Trophoblast cell (in vitro differentiated cells and primary cell): ENCODE measurements around the gene ANKRD28.

ENCODE experiments used
- DNase-seq, 2 donors: peaks; one replicate each; pipeline ENCODE4 v3.0.0-alpha.2; 2016
- H2AFZ ChIP-seq: 2 replicates; pipeline ENCODE4 v1.6.1; 2013; ENCODE audit warnings: low read length, moderate library complexity, mild to moderate bottlenecking; ENCODE audit not compliant: insufficient read depth, poor library complexity
- H2AK5ac ChIP-seq: 2 replicates; pipeline ENCODE4 v1.6.1; 2013; ENCODE audit warnings: mild to moderate bottlenecking, low read length
- H2BK120ac ChIP-seq: 2 replicates; pipeline ENCODE4 v1.6.1; 2013; ENCODE audit warnings: low read length, mild to moderate bottlenecking, moderate library complexity; ENCODE audit not compliant: insufficient read depth, poor library complexity
- H2BK12ac ChIP-seq: 2 replicates; pipeline ENCODE4 v1.6.1; 2013; ENCODE audit warnings: mild to moderate bottlenecking, low read length, moderate library complexity
- H2BK5ac ChIP-seq: 2 replicates; pipeline ENCODE4 v1.6.1; 2013; ENCODE audit warnings: low read length, low read depth, moderate library complexity, mild to moderate bottlenecking; ENCODE audit not compliant: poor library complexity
- H3K14ac ChIP-seq: 2 replicates; pipeline ENCODE4 v1.6.1; 2013; ENCODE audit warnings: mild to moderate bottlenecking, low read length
- H3K18ac ChIP-seq: 2 replicates; pipeline ENCODE4 v1.6.1; 2013; ENCODE audit warnings: mild to moderate bottlenecking, low read length
- H3K23ac ChIP-seq: 2 replicates; pipeline ENCODE4 v1.6.1; 2013; ENCODE audit warnings: low read length
- H3K27ac ChIP-seq: 2 replicates; pipeline ENCODE4 v1.5.1; 2013; ENCODE audit warnings: low read depth, mild to moderate bottlenecking, inconsistent platforms, low read length, moderate library complexity
- H3K27me3 ChIP-seq: 2 replicates; pipeline ENCODE4 v1.6.1; 2013; ENCODE audit warnings: inconsistent platforms, mild to moderate bottlenecking, low read length, moderate library complexity; ENCODE audit not compliant: insufficient read depth
- H3K36me3 ChIP-seq, 2 experiments: 1 replicate in 1 of 2; 2 replicates in 1 of 2; pipeline ENCODE4 v1.6.1; 2013; ENCODE audit warnings: low read length in 2 of 2, mild to moderate bottlenecking in 2 of 2, moderate library complexity in 1 of 2; ENCODE audit not compliant: insufficient read depth in 2 of 2, control insufficient read depth in 1 of 2
- H3K4ac ChIP-seq: 2 replicates; pipeline ENCODE4 v1.6.1; 2013; ENCODE audit warnings: low read depth, mild to moderate bottlenecking, low read length, moderate library complexity
- H3K4me1 ChIP-seq, 2 experiments: 1 replicate in 1 of 2; 2 replicates in 1 of 2; pipeline ENCODE4 v1.6.1; 2013; ENCODE audit warnings: low read length in 2 of 2, mild to moderate bottlenecking in 2 of 2, moderate library complexity in 1 of 2; ENCODE audit not compliant: insufficient read depth in 2 of 2, control insufficient read depth in 1 of 2
- H3K4me2 ChIP-seq: 2 replicates; pipeline ENCODE4 v1.6.1; 2013; ENCODE audit warnings: inconsistent platforms, mild to moderate bottlenecking, low read length, moderate library complexity
- H3K4me3 ChIP-seq: 2 replicates; pipeline ENCODE4 v1.5.1; 2013; ENCODE audit warnings: mild to moderate bottlenecking, low read depth, low read length, inconsistent platforms
- H3K79me1 ChIP-seq: one replicate; pipeline ENCODE4 v1.6.1; 2013; ENCODE audit warnings: low read length
- H3K79me2 ChIP-seq: 2 replicates; pipeline ENCODE4 v1.6.1; 2013; ENCODE audit warnings: low read length, mild to moderate bottlenecking; ENCODE audit not compliant: control insufficient read depth, insufficient read depth, poor library complexity
- H3K9ac ChIP-seq: 2 replicates; pipeline ENCODE4 v1.6.1; 2013; ENCODE audit warnings: mild to moderate bottlenecking, low read length
- H3K9me3 ChIP-seq: 2 replicates; pipeline ENCODE4 v1.6.1; 2013; ENCODE audit warnings: low read depth, mild to moderate bottlenecking, control low read depth, inconsistent platforms, low read length; ENCODE audit not compliant: insufficient read depth
- H4K12ac ChIP-seq: 2 replicates; pipeline ENCODE4 v1.6.1; 2013; ENCODE audit warnings: low read depth, mild to moderate bottlenecking, low read length, moderate library complexity
- H4K8ac ChIP-seq: 2 replicates; pipeline ENCODE4 v1.6.1; 2013; ENCODE audit warnings: low read depth, mild to moderate bottlenecking, low read length, moderate library complexity
- H4K91ac ChIP-seq: one replicate; pipeline ENCODE4 v1.6.1; 2013; ENCODE audit warnings: low read depth, mild to moderate bottlenecking, low read length, moderate library complexity
- whole genome bisulfite sequencing: extraction: QIAGEN DNeasy Blood & Tissue Kit; methylation state at CpG from one replicate; pipeline ENCODE4 v1.1.7; 2013; ENCODE audit warnings: missing lambda C conversion rate; ENCODE audit not compliant: insufficient read length, insufficient coverage; ENCODE audit errors: extremely low coverage; 5-methylcytosine and 5-hydroxymethylcytosine counted together

The ANKRD28 gene

DNA sequence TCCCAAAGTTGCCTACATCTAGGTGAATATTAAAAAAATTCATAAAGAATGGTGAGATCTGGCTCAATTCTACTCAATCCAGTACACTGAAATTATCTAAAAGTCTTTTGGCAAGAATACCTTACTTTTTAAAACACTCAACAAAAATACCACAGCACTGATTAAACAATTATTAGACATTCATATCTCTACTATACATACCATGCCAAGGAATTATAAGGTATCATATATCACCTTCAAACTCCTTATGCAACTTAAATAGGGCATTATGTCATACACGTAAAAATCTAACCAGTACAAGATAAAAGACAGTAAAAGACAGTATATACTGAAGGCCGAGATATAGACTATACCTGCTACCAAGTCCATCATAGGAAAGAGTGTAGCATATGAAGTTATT is 6.1 kb upstream of the ANKRD28 start:
- no peaks in the 10 kb centered on the region for H3K79me1 ChIP-seq
- no peak overlapping the region for H2BK120ac ChIP-seq
- WGBS = no CpG with 5 or more reads among the region's 2 CpGs

DNA sequence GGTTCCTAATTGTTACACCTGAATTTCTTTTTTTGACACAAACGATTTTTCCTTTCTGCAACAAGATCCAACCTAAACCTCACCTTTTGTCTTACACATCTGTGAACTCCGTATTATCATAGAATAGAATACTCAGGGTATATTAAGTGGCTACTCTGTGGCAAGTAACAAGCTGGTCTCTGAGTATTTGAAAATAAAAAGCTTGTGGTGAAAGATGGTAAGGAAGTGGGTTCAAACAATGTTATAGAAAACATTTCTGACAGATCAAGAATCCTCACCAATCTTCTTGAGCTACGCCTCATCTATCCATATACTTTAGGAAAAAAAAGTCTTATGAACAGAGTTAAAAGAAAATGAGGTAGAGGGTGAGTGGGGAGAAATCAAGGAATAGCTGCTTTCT is 3.5 kb upstream of the ANKRD28 start:
- WGBS = no CpG with 5 or more reads among the region's 3 CpGs
- no peak overlapping the region for H2AK5ac ChIP-seq
- no peak for DNase-seq
- H3K4me2 ChIP-seq = no peak overlapping the region
- H4K91ac ChIP-seq = no peak overlapping the region
- H3K23ac ChIP-seq = no peak overlapping the region
- no peaks in the 10 kb centered on the region for H3K79me1 ChIP-seq
- H4K12ac ChIP-seq = no peak overlapping the region
- no peaks in the 10 kb centered on the region for H3K79me2 ChIP-seq
- no peaks in the 10 kb centered on the region for H3K9me3 ChIP-seq
- H3K4me1 ChIP-seq = no peaks in the 10 kb centered on the region
- no peak overlapping the region for H3K14ac ChIP-seq
- H3K36me3 ChIP-seq = no peaks in the 10 kb centered on the region
- no peak overlapping the region for H3K27ac ChIP-seq
- no peak overlapping the region for H3K4me3 ChIP-seq
- H3K27me3 ChIP-seq = no peaks in the 10 kb centered on the region
- H3K4ac ChIP-seq = no peak overlapping the region
- H2BK12ac ChIP-seq = no peak overlapping the region
- no peak overlapping the region for H2AFZ ChIP-seq
- H3K9ac ChIP-seq = no peak overlapping the region
- no peak overlapping the region for H2BK120ac ChIP-seq
- no peak overlapping the region for H2BK5ac ChIP-seq
- H4K8ac ChIP-seq = no peak overlapping the region
- H3K18ac ChIP-seq = no peak overlapping the region

More for the DNA sequence above, 6.1 kb upstream of the ANKRD28 start:
- H4K12ac ChIP-seq = no peak overlapping the region
- DNase-seq = no peak
- H3K9me3 ChIP-seq = no peaks in the 10 kb centered on the region
- no peak overlapping the region for H3K4ac ChIP-seq
- no peak overlapping the region for H3K23ac ChIP-seq
- H3K4me3 ChIP-seq = no peak overlapping the region
- H3K27ac ChIP-seq = no peak overlapping the region
- H2BK12ac ChIP-seq = no peak overlapping the region
- H3K18ac ChIP-seq = no peak overlapping the region
- H3K14ac ChIP-seq = no peak overlapping the region
- H3K27me3 ChIP-seq = no peaks in the 10 kb centered on the region
- no peak overlapping the region for H2AFZ ChIP-seq
- H2BK5ac ChIP-seq = no peak overlapping the region
- H2AK5ac ChIP-seq = no peak overlapping the region
- H3K79me2 ChIP-seq = no peaks in the 10 kb centered on the region
- H4K91ac ChIP-seq = no peak overlapping the region
- no peaks in the 10 kb centered on the region for H3K4me1 ChIP-seq
- H3K9ac ChIP-seq = no peak overlapping the region
- no peak overlapping the region for H4K8ac ChIP-seq
- no peak overlapping the region for H3K4me2 ChIP-seq
- no peaks in the 10 kb centered on the region for H3K36me3 ChIP-seq

DNA sequence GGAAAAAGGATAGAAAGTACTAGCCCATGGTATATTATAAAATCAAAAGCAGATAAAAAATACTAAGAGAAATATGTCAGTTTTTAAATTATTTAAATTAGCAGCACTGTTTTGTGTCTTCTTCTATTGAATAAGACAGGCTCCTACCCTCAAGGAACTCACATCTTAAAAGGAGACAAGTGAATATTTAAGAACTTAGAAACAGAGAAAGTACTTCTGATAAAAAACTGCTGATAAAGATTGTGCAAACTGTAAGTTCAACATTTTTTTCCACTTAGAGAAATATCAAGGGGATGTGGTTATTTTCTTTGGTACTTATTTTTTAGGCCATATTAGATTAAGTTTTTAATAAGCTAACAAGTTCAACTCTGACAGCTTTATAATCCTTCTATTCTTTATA is 3.0 kb upstream of the ANKRD28 start:
- no peak overlapping the region for H2AFZ ChIP-seq
- H3K79me1 ChIP-seq = no peaks in the 10 kb centered on the region
- H2BK5ac ChIP-seq = no peak overlapping the region
- H3K9ac ChIP-seq = no peak overlapping the region
- H3K23ac ChIP-seq = no peak overlapping the region
- H3K27ac ChIP-seq = no peak overlapping the region
- H3K4ac ChIP-seq = no peak overlapping the region
- H3K4me2 ChIP-seq = no peak overlapping the region
- no peaks in the 10 kb centered on the region for H3K9me3 ChIP-seq
- no peak overlapping the region for H4K91ac ChIP-seq
- no peak overlapping the region for H4K8ac ChIP-seq
- no peaks in the 10 kb centered on the region for H3K36me3 ChIP-seq
- no peak overlapping the region for H2AK5ac ChIP-seq
- no peaks in the 10 kb centered on the region for H3K79me2 ChIP-seq
- no peak overlapping the region for H3K18ac ChIP-seq
- no peak overlapping the region for H3K14ac ChIP-seq
- no peak overlapping the region for H2BK12ac ChIP-seq
- H4K12ac ChIP-seq = no peak overlapping the region
- no peaks in the 10 kb centered on the region for H3K4me1 ChIP-seq
- DNase-seq = peak in 1 of 2 donors; percentile 23
- no peaks in the 10 kb centered on the region for H3K27me3 ChIP-seq
- no peak overlapping the region for H2BK120ac ChIP-seq
- H3K4me3 ChIP-seq = no peak overlapping the region

DNA sequence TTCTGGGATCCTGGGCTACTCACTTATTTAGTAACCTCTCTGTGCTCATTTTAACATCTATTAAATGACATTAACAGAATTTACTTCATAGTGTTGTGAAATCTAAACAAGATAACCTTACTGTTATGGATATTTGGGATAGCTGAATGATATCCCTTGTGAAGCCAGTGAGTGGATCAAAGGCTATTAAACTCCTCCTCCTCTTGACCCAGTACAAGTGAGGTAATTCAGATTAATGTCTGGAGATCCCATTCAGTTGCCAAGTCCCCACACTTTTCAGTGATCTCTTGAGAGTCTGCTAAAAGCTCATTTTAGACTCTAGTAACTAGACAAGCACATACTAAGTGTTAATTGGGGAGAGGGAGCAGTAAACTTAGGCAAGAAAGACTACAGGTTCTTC is 2.5 kb upstream of the ANKRD28 start:
- H2BK5ac ChIP-seq = no peak overlapping the region
- no peaks in the 10 kb centered on the region for H3K79me1 ChIP-seq

More for the DNA sequence above, 2.5 kb upstream of the ANKRD28 start:
- H3K23ac ChIP-seq = no peak overlapping the region
- H2AK5ac ChIP-seq = no peak overlapping the region
- no peak overlapping the region for H4K12ac ChIP-seq
- no peak overlapping the region for H3K18ac ChIP-seq
- no peak overlapping the region for H3K14ac ChIP-seq
- H2AFZ ChIP-seq = no peak overlapping the region
- no peak overlapping the region for H4K91ac ChIP-seq
- no peaks in the 10 kb centered on the region for H3K79me2 ChIP-seq
- no peak overlapping the region for H3K27ac ChIP-seq
- DNase-seq = no peak
- no peak overlapping the region for H3K9ac ChIP-seq
- H3K4me1 ChIP-seq = no peaks in the 10 kb centered on the region
- H3K4ac ChIP-seq = no peak overlapping the region
- no peaks in the 10 kb centered on the region for H3K36me3 ChIP-seq
- H4K8ac ChIP-seq = no peak overlapping the region
- no peak overlapping the region for H3K4me3 ChIP-seq
- no peaks in the 10 kb centered on the region for H3K27me3 ChIP-seq
- no peak overlapping the region for H2BK12ac ChIP-seq
- H2BK120ac ChIP-seq = no peak overlapping the region
- no peaks in the 10 kb centered on the region for H3K9me3 ChIP-seq
- H3K4me2 ChIP-seq = no peak overlapping the region
